ENCODE data around the gene CNTNAP2.

CNTNAP2 gene

GRCh38 chr7:148135116-148135515, 2018.5 kb downstream of the CNTNAP2 start:
- no peak for DNase-seq

GRCh38 chr7:148135997-148136396, 2019.4 kb downstream of the CNTNAP2 start:
- DNase-seq: no peak

GRCh38 chr7:148142660-148143248, 2026.2 kb downstream of the CNTNAP2 start:
- no peak for DNase-seq

- no peak for DNase-seq
Measured at GRCh38 chr7:148144827-148145226, 2028.2 kb downstream of the CNTNAP2 start.

- DNase-seq: no peak
Measured at GRCh38 chr7:148146346-148146745, 2029.7 kb downstream of the CNTNAP2 start.

GRCh38 chr7:148147438-148147837, 2030.8 kb downstream of the CNTNAP2 start:
- no peak for DNase-seq

GRCh38 chr7:148148456-148148855, 2031.9 kb downstream of the CNTNAP2 start:
- no peak for DNase-seq

- no peak for DNase-seq
Measured at GRCh38 chr7:148149730-148150129, 2033.1 kb downstream of the CNTNAP2 start.

- DNase-seq: no peak
Measured at GRCh38 chr7:148151778-148152177, 2035.2 kb downstream of the CNTNAP2 start.

- DNase-seq: no peak
Measured at GRCh38 chr7:148153616-148154284, 2037.1 kb downstream of the CNTNAP2 start.

GRCh38 chr7:148155000-148155399, 2038.4 kb downstream of the CNTNAP2 start:
- no peak for DNase-seq

- DNase-seq: no peak
Measured at GRCh38 chr7:148155826-148156225, 2039.2 kb downstream of the CNTNAP2 start.

- DNase-seq: no peak
Measured at GRCh38 chr7:148156233-148156632, 2039.6 kb downstream of the CNTNAP2 start.

GRCh38 chr7:148159331-148159730, 2042.7 kb downstream of the CNTNAP2 start:
- no peak for DNase-seq

GRCh38 chr7:148161776-148162175, 2045.2 kb downstream of the CNTNAP2 start:
- no peak for DNase-seq

- no peak for DNase-seq
Measured at GRCh38 chr7:148162808-148163207, 2046.2 kb downstream of the CNTNAP2 start.

- no peak for DNase-seq
Measured at GRCh38 chr7:148163246-148163645, 2046.6 kb downstream of the CNTNAP2 start.

- no peak for DNase-seq
Measured at GRCh38 chr7:148172920-148173319, 2056.3 kb downstream of the CNTNAP2 start.

GRCh38 chr7:148173369-148173768, 2056.8 kb downstream of the CNTNAP2 start:
- DNase-seq: no peak

GRCh38 chr7:148174376-148174775, 2057.8 kb downstream of the CNTNAP2 start:
- DNase-seq: no peak

GRCh38 chr7:148175512-148175911, 2058.9 kb downstream of the CNTNAP2 start:
- DNase-seq: no peak

- no peak for DNase-seq
Measured at GRCh38 chr7:148177972-148178371, 2061.4 kb downstream of the CNTNAP2 start.

- DNase-seq: no peak
Measured at GRCh38 chr7:148180075-148180474, 2063.5 kb downstream of the CNTNAP2 start.

- DNase-seq: no peak
Measured at GRCh38 chr7:148182264-148182663, 2065.7 kb downstream of the CNTNAP2 start.

GRCh38 chr7:148185041-148185440, 2068.4 kb downstream of the CNTNAP2 start:
- DNase-seq: no peak

Data from right forelimb (tissue), 1 donor.